ENCODE data around the gene TMEM164.

TMEM164 gene

DNA sequence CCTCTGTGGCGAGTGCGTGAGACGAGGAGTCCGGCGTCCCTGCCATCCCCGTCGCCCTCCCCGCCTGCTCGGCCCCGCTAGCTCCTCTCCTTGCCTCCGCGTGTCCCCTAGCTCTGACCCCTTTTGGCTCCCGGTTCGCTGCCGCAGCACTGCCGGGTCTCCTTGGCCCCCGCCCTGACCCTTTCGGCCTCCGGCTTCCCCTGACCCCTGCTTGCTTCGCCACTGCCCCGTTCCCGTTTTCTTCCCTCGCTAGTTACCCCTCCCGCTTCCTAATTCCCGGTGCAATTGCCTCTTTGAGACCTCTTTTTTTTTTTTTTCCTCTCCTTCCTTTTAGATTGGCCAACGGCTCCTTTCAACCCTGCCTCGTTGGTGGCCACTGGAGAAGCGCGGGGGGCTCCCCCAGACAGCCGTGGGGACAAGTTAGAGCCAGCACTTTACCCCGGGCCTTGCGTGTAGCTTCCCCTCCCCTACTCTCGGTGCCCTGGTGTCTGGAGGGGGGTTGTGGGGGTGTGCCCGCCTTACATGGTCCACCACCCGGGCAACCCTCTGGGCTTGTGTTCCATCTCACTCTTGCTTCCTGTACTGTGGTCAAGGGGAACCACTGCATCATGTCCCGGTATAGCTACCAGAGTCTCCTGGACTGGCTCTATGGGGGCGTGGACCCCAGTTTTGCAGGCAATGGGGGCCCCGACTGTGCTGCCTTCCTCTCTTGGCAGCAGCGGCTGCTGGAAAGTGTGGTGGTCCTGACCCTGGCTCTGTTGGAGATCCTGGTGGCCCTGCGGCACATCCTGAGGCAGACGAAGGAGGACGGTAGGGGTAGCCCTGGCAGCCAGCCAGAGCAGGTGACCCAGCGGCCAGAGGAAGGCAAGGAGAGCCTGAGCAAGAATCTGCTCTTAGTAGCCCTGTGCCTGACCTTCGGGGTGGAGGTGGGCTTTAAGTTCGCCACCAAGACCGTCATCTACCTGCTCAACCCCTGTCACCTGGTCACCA is 548 bp downstream of the TMEM164 start:
- no peak for ATAC-seq
- DNase-seq, result peak; percentile 16

- DNase-seq (no peak), ATAC-seq (no peak)
Measured at GRCh38 chrX:110004215-110004614, 1.3 kb downstream of the TMEM164 start.

DNA sequence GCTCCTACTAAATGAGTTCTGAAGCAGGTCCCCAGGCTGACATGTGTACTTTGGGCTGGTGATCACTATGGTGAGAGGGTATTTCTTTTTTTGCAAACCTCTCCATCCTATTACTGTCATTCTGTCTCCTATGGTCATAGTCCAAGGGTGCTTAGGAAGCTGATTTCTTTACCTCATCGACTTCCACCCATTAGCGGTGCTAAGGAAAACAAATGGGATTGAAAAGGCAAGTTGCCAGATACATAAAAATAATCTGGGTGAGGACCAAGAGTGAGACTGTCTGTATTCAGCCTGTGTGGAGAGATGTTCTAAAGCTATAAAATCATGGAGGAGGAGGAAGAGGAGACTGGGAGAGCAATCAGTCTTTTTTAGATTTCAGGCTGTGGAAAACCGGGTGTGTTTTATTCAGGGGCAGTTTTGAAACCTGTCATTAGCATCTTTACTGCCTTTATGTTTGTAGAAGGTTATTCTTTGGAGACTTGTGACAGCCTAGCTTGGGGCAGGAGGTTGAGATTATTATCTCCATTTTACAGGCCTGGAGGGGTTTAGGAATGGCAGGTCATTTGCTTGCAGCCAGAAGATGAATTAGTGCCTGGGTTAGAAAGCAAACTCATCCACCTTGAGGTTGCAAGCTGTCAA is 1.9 kb downstream of the TMEM164 start:
- DNase-seq (no peak), ATAC-seq (no peak)

DNA sequence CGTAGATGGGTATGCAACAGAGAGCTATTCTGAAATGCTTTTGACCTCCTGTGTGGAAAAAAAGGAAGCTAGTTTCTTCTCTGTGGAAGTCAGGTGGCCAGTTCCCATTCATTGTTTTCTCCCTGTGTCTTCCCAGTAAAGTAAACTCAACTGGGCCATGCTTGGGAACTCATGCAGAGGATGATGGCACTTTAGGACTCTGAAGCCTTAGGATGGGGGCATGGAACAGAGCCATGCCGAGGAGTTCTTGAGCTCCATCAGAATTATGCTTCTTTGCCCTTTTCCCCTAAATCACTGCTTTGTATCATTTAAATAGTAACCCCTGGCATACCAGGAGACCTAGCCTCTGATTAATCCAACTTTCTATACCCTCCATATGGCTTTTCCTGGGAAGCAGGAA is 3.2 kb downstream of the TMEM164 start:
- ATAC-seq (no peak), DNase-seq (no peak)

GRCh38 chrX:110006821-110007375 is 4.0 kb downstream of the TMEM164 start:
- ATAC-seq (no peak), DNase-seq (no peak)

DNA sequence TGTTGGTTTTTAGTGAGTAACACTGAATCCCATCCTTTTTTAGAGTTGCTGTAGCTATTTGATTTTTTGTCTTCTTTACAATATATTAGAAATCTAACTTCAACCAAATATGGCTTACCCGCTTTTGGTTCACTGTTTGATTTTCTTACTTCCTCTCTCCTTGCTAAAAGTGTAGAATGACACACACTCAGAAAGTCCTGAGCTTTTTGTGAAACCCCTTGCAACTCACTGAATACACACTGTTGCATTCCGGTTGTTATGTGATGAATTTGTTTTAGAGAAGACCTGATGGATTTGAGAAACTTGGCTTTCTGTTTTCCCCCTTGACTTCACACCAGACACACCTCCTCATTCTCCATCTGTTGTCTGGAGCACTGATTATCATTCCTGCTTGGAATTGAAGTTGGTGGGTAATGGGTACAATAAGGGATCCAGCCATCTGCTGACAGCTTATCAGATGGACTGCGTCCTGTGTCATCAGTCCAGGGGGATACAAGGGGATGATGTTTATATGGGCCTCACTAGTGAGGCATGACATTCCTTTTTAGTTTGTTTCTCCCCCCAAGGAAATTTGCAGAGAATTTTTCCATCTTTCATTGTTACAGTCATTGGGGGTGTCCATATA is 5.2 kb downstream of the TMEM164 start:
- DNase-seq (no peak), ATAC-seq (no peak)

DNA sequence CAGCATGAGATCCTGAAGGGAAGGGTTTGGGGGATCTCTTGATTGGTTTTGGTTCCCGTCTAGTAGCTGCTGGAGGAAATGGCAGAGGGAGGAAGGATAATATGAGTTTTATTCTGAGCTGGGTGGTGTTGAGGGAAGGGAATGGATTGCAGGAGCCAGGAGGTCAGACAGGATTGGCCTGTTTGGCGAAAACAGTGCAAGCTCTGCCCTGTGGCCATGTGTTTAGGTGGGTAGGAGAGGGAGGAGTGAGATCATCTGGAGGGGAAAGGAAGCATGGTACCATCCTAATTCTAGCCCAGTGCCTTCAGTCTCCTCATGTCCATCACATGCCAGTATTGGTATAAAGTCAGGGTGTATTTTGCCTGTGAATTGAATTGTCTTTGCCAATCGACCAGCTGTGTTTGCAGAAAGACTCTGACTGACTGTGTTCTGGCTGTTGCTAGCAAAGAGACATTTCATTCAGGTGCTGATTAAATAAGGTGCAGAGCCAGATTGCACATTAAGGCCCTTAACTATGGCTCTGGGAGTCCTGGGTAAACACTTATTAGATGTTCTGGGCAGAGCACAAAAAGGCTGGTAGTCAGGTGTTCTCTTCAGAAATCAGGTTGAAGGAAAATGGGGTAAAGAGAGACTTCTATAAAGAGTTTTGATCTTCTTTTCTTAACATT is 10.0 kb downstream of the TMEM164 start:
- ATAC-seq, result no peak
- no peak for DNase-seq

DNA sequence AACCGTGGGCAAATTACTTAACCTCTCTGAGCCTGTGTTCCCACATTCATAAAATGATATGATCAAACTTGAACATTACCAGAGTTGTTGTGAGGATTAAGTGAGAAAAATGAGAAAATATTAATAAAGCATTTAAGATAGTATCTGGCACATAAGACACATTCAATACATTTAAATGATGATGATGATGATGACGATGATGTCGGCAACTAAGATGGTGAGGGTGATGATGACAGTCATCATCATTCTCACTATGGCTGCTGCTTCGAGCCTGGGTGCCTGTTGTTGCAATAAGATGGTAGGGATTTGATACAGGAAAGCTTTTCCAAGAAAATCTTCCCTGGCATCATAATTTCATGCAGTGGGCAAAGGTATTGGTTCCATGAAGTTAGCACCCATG is 11.1 kb downstream of the TMEM164 start:
- DNase-seq, result no peak
- no peak for ATAC-seq

- ATAC-seq, result no peak
Measured at GRCh38 chrX:110015032-110015431, 12.1 kb downstream of the TMEM164 start.

DNA sequence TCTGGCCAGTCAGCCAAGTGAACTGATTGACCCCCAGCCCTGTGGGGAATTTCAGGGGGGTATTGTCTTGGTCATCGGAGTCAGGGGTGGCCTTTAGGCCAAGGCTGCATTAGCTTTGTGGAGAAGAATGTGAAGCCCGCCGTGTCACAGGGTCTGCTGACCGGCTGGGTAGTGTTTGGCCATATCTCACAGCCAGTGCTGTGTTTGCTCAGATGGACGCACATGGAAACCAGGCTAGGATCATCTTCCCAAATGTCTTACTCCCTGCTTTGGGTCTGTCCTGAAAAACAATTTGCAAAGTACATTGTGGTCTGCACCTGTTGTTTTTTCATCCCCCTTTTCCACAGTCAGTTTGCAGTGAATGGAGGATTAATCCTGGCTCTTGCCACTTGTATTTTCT is 13.0 kb downstream of the TMEM164 start:
- DNase-seq, result no peak
- no peak for ATAC-seq

More at GRCh38 chrX:110015032-110015431, 12.1 kb downstream of the TMEM164 start:
- no peak for DNase-seq

DNA sequence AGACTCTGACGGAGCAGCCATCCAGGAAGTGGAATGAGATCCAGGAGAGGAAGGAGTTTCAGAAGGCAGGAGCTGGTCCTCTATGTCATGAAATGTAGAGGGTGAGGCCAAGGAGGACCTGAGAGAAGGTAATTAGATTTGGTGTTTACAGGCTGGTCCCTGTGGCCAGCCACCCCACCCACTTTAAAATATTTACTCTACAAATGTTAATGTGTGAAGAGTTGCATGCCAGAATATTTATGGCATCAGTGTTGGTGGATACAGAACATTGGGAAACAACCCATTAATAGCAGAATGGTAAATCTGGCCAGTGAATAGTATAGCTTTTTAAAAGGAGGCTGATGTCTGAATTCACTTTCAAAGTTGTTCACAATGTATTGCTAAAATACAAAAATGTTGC is 17.6 kb downstream of the TMEM164 start:
- ATAC-seq (no peak), DNase-seq (no peak)

DNA sequence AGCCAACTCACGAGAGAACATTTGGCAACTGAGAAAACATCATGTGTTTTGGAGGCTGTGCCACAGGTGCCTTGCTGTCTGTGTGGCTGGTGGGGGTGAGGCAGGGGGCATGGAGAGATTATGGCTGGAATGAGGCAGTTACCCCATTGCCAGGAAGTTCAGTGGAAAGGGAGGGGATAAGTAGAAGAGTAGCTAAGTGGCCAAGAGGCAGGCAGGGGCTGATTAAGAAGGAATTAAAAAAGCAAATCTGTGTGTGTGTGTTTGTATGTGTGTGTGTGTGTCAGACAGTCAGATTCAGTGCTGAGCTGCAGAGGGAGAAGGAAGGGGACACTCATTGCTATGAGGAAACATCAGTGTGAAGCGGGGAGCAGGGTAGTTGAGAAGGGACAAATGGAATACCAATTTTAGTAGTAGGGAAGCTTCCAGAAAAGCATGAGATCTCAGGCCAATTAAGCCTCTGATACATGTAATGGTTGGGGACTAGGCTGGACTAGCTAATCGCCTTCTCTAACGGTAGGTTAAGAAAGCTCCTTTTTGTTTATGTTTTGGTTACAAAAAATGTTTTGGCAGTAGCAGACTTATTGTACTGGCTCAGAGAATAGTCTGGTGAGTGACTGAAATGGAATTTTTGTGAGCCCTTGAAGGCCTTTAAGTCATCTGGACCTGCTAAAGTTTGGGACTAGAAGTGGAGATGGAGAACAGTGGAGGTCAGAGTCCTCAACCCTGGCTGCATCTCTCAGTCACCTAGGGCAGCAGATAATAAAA is 18.5 kb downstream of the TMEM164 start:
- no peak for DNase-seq
- ATAC-seq, result no peak

DNA sequence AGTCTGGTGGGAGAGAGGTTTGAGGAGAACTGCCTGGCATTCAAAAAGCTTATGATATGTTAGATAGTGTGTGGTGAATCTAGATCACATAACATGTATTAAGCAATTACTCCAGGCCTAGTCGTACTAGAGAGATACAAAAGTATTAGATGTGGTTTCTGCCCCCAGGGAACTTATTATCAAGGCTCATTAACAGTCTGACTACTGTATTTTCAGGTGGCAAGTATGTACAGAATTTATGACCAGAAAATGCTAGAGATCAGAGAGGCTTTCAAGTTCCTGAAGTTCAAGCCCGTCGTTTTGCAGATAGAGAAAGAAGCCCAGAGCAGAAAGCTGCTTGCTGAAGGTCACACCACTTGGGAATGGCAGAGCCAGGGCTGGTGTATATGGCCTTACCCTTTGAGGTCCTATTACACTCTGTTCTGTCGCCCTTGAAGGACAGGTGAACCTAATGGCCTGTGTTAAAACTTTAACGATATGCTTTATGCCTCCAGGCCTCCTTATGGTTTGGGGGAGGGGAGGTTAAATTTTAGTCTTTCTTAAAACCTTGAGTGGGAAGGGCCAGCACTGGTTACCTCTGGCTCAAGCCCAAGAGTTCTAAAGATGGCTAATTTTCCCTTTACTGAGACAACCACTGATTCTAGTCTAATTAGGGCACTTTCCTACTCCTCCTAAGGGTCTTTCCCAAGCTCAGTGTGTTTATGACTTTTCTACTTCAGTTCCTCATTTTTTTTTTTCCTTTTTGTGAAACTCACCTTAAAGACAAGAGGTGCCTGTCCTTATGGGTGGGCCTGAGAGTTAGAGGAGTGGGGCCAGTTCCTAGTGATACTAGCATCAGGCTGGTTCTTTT is 19.9 kb downstream of the TMEM164 start:
- DNase-seq (no peak), ATAC-seq (no peak)

DNA sequence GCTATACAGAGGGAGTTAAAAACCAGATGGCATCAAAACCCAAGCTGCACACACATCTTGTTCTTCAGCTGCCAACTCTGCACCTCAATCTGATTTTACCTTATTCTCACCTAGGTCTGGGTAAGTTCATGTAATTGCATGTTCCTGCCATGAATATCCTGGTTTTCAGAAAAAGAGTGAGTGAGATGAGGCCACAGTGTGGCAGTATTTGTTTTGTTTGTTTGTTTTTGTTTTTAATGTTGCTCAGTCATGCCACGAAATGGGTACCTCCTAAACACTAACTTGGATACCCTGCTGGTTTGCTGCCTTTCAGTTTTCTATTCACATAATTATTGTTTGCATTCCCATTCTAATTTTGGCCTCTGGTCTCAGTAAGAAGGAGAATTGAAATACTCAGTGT is 22.5 kb downstream of the TMEM164 start:
- no peak for ATAC-seq

GRCh38 chrX:110026099-110026844 is 23.4 kb downstream of the TMEM164 start:
- no peak for DNase-seq
- no peak for ATAC-seq

More for the DNA sequence above, 22.5 kb downstream of the TMEM164 start:
- no peak for DNase-seq

GRCh38 chrX:110032534-110033147 is 29.7 kb downstream of the TMEM164 start:
- DNase-seq, result no peak
- ATAC-seq, result no peak

DNA sequence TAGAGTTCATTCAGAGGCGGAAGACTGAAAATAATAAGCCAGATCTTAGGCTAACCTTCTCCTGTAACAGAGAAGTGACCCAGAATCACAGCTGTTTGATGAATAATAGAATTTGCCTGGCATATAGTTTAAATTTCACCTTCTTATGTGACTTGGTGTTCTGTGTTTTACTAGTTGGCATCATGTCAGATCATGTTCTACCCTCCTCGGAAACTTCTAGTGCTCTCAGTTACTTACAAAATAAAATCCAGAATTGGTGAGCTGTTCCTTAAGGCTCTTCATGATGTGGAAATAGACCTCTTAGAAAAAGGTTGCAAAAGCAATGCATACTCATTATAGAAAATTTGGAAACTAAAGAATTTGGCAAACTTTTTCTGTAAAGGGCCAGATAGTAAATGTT is 31.1 kb downstream of the TMEM164 start:
- ATAC-seq, result no peak

DNA sequence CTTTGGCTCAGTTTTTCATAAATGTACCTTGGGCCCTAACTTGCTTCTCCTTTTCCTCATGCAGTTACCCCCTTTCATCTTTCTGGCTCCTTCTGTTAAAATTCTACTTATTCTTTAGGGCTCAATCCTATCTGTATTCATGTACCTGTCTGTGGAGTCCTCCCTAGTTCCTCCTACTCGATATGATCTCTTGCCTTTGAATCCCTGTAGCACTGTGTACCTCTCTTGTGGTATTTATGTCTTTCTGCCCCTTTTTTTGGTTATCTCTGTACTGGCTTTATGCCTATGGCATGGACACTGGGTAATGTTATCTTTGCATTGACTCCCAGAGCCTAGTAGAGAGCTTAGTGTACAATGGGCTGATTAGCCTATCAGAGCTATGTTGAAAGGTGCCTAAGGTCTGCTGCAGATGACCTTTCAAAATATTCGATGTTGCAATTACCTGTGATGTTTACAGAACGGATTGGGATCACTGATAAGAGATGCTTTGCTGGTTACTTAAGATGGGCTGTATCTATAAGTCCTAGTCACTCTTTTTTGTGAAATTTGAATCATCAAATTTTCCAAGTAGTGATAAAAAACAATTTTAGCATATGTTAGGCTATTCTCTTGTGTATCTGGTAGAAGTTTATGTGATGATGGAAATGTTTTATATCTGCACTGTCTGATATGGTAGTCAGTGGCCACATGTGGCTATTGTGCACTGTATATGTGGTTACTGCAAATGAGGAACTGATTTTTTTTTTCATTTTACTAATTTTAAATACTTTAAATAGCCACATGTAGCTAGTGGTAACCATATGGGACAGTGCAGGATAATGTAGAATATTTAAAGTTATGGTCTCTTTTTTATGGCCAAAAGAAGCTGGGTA is 33.5 kb downstream of the TMEM164 start:
- ATAC-seq (no peak), DNase-seq (no peak)

More for the DNA sequence above, 31.1 kb downstream of the TMEM164 start:
- no peak for DNase-seq

All from stimulated activated naive CD8-positive, alpha-beta T cell treated with anti-CD3 and anti-CD28 coated beads, Interleukin-15, Interleukin-2, amounts not matched to agents 100 U/mL and 50 U/mL, for 24 hours (primary cell).